Tibial artery (tissue), 4 donors: ENCODE measurements around the gene BCAS1.

Experiments
- DNase-seq, 2 donors: peaks; one replicate each; pipeline ENCODE4 v3.0.0-alpha.2; 2019
- H3K27ac ChIP-seq, 2 donors: fragments of 200-600 bp; sonication (generic) in 1 of 2; 1 replicate in 1 of 2; 2 replicates in 1 of 2; pipeline ENCODE4 v1.5.1; 2018 to 2019; ENCODE audit warnings: mild to moderate bottlenecking in 1 of 2
- H3K27me3 ChIP-seq, 2 donors: fragments of 200-600 bp; sonication (generic) in 1 of 2; one replicate each; pipeline versions ENCODE4 v1.5.1 to v1.6.0; 2016 to 2019
- H3K36me3 ChIP-seq, 3 donors: fragments of 200-600 bp; sonication (generic) in 2 of 3; one replicate each; pipeline ENCODE4 v1.5.1; 2016 to 2019; ENCODE audit warnings: mild to moderate bottlenecking in 2 of 3
- H3K4me1 ChIP-seq, 4 donors: fragments of 200-600 bp; sonication (generic) in 2 of 4; 1 replicate in 3 of 4; 2 replicates in 1 of 4; pipeline ENCODE4 v1.5.1; 2016 to 2019
- H3K4me3 ChIP-seq, 2 donors: fragments of 200-600 bp; sonication (generic) in 1 of 2; 1 replicate in 1 of 2; 2 replicates in 1 of 2; pipeline ENCODE4 v1.5.1; 2018 to 2019; ENCODE audit warnings: mild to moderate bottlenecking in 2 of 2
- H3K9me3 ChIP-seq, 3 donors: fragments of 200-600 bp; sonication (generic) in 1 of 3; one replicate each; pipeline ENCODE4 v1.5.1; 2016 to 2019
- CTCF ChIP-seq, 2 experiments: fragments of 200-600 bp in 1 of 2; fragments of 450-650 bp in 1 of 2; IDR thresholded peaks; one replicate each; pipeline ENCODE4 v1.5.1; 2017 to 2019; ENCODE audit warnings: antibody characterized with exemption in 2 of 2, mild to moderate bottlenecking in 1 of 2, moderate library complexity in 1 of 2
- intact Hi-C: fragments of 100-400 bp; cut with DNase I; formaldehyde crosslinking; loops from one replicate; pipeline ENCODE4 v1.15.0; 2023; ENCODE audit warnings: low total_unique reads

BCAS1 gene

GRCh38 chr20:53990768-53991450, 79.5 kb downstream of the BCAS1 start:
- DNase-seq: no peak
- no peaks in the 10 kb centered on the region for H3K4me1 ChIP-seq

GRCh38 chr20:53990003-53990402, 80.4 kb downstream of the BCAS1 start:
- Histone ChIP-seq H3K27me3 (peaks cover 0 to 3% of the 10 kb centered on the region in 2 donors), H3K4me3 (no peak overlapping the region), H3K4me1 (no peaks in the 10 kb centered on the region), H3K9me3 (no peaks in the 10 kb centered on the region), H3K27ac (no peak overlapping the region), H3K36me3 (no peaks in the 10 kb centered on the region)
- intact Hi-C loops: no loop called here
- TF ChIP-seq CTCF (IDR thresholded peaks at IDR 0.05): no peak
- no peak for DNase-seq

More at GRCh38 chr20:53990768-53991450, 79.5 kb downstream of the BCAS1 start:
- H3K27ac ChIP-seq: no peak overlapping the region
- H3K27me3 ChIP-seq: peaks cover 0 to 3% of the 10 kb centered on the region in 2 donors
- intact Hi-C loops: no loop called here
- no peak overlapping the region for H3K4me3 ChIP-seq
- no peak for TF ChIP-seq CTCF (IDR thresholded peaks at IDR 0.05)
- H3K9me3 ChIP-seq: no peaks in the 10 kb centered on the region
- H3K36me3 ChIP-seq: no peaks in the 10 kb centered on the region

GRCh38 chr20:53989401-53989800, 81.0 kb downstream of the BCAS1 start:
- intact Hi-C loops: no loop called here
- no peaks in the 10 kb centered on the region for H3K9me3 ChIP-seq

GRCh38 chr20:53986037-53986650, 84.2 kb downstream of the BCAS1 start:
- Histone ChIP-seq H3K4me1 (no peaks in the 10 kb centered on the region), H3K27me3 (peaks cover 0 to 3% of the 10 kb centered on the region in 2 donors), H3K9me3 (no peaks in the 10 kb centered on the region), H3K4me3 (no peak overlapping the region), H3K36me3 (no peaks in the 10 kb centered on the region), H3K27ac (no peak overlapping the region)
- intact Hi-C loops: no loop called here
- DNase-seq: no peak
- TF ChIP-seq CTCF (IDR thresholded peaks at IDR 0.05): no peak

More at GRCh38 chr20:53989401-53989800, 81.0 kb downstream of the BCAS1 start:
- Histone ChIP-seq H3K4me1 (no peaks in the 10 kb centered on the region), H3K36me3 (no peaks in the 10 kb centered on the region), H3K4me3 (no peak overlapping the region), H3K27me3 (peaks cover 0 to 3% of the 10 kb centered on the region in 2 donors), H3K27ac (no peak overlapping the region)
- TF ChIP-seq CTCF (IDR thresholded peaks at IDR 0.05): no peak
- no peak for DNase-seq

- TF ChIP-seq CTCF (IDR thresholded peaks at IDR 0.05): no peak
- no peaks in the 10 kb centered on the region for H3K9me3 ChIP-seq
- peaks cover 0 to 3% of the 10 kb centered on the region in 2 donors for H3K27me3 ChIP-seq
- H3K4me1 ChIP-seq: no peaks in the 10 kb centered on the region
- no peaks in the 10 kb centered on the region for H3K36me3 ChIP-seq
- DNase-seq: no peak
- H3K27ac ChIP-seq: no peak overlapping the region
- intact Hi-C loops: no loop called here
- H3K4me3 ChIP-seq: no peak overlapping the region
Measured at GRCh38 chr20:53985150-53985518, 85.3 kb downstream of the BCAS1 start.
